HG03558 (cell line): ENCODE measurements around the gene BABAM2.

Source experiments
- ATAC-seq: cut with Tn5 transposase; IDR thresholded peaks from one replicate; pipeline ENCODE4 v1.9.1; 2021; ENCODE audit warnings: moderate number of reproducible peaks; ENCODE audit not compliant: unreplicated experiment; ENCODE audit errors: extremely low read depth

BABAM2 gene

DNA sequence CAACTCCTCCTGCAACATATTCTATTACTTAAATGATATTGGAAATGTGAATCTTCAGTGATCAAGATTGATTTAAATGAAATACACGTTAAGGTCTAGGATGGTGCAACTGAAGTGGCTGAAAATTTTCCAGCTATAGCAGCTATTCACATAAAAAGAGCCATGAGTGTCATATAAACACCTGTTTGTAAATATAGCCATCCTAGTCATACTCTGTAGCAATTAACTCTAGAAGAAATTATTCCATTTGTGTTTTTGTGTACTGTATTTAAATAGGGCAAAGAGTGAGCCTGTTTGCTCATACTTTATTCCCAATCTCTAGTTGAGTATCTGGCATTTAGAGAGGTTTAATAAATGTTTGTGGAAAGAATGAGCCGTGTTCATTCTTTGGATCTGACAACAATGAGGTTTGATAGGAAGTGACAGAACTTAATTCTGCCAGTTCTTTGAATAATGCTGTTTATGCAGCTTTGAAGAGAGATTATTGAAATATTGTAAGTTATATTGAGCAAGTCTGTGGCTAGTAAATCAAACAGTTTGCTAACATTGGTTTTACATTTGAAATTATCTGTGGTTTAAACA lies 49.7 kb downstream of the BABAM2 start:
- no peak for ATAC-seq

DNA sequence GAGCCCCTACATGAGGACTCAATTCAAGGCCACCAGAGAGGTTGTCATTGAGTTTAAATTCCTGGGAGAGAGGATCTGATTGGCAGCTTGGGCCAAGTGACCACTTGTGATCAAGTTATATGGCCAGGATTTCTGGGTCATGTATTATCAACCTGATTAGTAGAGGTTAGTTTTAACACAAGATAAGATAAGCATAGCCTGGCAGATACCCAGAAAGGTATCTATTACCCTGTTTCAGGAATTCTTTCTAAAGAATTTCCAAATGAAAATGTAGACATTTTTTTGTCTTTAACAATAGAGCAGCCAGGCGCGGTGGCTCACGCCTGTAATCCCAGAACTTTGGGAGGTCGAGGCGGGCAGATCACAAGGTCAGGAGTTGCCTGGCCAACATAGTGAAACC lies 50.5 kb downstream of the BABAM2 start:
- ATAC-seq = no peak

DNA sequence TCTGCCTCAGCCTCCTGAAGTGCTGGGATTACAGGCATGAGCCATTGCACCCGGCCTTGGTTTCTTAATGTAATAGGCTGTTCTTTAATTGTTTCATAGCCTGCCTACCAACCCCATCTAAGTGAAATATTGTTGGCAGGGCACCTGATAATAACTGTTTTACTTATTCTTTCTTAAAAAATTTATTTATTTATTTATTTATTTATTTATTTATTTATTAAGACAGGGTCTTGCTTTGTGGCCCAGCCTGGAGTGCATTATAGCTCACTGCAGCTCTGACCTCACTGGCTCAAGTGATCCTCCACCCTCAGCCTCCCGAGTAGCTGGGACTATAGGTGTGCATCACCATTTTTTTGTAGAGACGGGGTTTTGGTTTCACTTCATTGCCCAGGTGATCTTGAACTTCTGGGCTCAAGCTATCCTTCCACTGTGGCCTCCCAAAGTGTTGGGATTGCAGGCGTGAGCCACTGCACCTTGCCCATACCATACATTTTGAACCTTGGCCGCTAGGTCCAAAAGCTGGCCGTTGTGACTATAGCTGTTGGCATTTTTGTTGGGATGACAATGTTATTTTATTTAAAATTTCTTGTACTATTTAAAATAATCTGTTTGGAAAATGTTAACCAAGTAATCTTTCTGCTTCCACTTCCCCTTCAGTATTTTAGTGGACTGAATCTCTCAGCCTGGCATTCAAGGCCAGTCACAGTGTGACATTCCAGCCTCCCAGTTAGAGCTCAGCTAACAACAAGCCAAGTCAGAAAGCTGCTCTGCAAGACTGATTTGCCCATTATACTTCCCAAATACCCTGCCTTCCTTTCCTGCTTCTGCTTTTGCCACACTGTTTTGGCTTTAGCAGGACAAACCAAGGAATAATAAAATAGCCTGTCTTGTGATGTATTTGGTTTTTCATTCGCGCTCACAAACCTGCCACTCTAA lies 52.4 kb downstream of the BABAM2 start:
- ATAC-seq = no peak

DNA sequence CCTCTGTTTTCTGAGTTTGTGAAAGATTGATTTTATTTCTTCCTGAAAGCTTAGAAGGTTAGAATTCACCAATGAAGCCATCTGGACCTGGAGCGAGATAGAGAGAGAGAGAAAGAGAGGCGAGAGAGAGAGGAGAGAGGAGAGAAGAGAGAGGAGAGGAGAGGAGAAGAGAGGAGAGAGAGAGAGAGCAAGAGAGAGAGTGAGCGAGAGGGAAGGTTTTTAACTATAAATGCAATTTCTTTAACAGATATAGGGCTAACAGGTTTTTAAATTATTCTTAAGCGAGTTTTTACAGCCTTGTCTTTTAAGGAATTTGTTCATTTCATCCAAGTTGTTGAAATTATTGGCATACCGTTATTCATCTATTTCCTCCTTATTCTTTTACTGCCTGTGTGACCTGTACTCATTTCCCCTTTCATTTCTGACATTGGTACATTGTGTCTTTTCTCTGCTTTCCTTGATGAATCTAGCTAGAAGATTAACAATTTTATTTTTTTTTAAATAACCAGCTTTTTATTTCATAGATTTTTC lies 56.1 kb downstream of the BABAM2 start:
- no peak for ATAC-seq

DNA sequence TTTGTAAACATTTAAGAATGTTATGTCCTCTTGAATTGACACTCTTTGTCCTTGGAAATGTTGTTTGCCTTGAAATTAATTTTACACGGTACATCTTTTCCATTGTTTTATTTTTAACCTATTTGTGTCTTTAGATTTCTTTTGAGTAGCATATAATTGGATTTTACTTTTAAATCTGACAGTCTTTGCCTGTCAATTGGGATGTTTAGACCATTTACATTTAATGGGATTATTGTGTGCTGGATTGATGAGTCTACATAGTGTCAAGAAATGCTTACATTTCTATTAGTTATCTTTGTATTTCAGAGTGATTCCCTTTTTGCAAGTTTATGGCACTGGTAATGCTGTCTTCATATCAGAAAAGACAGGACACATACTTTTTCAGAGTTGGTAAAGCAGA lies 61.5 kb downstream of the BABAM2 start:
- no peak for ATAC-seq

DNA sequence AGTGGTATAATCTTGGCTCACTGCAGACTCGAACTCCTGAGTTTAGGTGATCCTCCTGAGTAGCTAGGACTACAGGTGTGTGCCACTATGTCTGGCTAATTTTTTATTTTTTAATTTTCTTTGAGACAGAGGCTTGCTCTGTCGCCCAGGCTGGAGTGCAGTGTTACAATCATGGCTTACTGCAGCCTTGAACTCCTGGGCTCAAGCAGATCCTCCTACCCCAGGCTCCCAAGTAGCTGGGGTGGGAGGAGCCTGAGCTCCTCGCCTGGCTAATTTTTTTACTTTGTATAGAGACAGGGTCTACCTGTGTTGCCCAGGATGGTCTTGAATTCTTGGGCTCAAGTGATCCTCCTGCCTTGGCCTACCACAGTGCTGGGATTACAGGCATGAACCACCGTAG lies 62.5 kb downstream of the BABAM2 start:
- no peak for ATAC-seq

DNA sequence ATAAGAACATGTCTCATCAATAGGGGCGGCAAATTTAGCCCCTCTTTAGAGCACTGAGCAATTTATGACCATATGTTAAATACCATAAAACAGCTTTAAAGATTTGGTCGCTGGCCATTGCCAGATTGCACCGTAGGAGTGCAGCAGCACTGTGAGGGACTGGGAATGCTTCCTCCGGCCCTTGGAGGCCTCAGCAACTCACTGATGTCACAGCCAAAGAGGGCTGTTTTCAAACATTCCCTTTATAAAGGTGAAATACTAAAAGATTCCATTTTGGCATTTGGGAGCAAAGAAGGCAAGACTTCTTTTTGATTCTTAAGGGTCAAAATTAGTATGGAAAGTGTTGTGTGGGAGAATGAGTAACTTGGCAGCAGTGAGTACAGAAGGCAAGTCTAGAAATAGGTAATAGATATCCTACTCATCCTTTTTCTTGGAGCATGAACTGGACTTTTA lies 63.7 kb downstream of the BABAM2 start:
- ATAC-seq = no peak

DNA sequence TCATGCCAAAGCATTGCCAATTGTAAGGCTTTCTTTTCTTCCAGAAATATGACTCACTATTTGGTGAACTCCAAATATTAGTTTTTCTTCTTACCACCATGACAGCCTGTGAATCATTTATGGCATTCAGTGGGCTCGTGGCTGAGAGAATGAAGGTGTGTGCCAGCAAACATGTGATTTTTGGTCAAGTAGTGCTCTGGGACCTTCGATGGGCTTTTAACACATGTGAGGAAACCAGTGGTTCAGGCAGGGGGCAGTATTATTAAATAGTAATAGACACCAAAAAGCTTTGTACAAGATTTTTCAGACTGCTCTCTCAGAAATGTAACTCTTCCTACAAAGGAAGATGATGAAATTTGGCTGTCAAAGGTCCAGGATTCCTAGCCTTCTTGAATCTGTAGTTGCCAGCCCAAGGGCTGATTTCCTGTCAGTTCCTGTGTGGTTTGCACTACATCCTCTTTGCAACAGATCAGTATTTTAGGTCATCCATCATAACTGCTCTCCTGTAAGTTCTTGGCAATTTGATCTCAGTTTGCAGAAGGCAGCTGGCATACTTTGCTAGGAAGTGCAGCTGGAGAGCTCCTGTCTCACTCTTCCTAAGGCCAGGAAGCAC lies 64.3 kb downstream of the BABAM2 start:
- no peak for ATAC-seq

DNA sequence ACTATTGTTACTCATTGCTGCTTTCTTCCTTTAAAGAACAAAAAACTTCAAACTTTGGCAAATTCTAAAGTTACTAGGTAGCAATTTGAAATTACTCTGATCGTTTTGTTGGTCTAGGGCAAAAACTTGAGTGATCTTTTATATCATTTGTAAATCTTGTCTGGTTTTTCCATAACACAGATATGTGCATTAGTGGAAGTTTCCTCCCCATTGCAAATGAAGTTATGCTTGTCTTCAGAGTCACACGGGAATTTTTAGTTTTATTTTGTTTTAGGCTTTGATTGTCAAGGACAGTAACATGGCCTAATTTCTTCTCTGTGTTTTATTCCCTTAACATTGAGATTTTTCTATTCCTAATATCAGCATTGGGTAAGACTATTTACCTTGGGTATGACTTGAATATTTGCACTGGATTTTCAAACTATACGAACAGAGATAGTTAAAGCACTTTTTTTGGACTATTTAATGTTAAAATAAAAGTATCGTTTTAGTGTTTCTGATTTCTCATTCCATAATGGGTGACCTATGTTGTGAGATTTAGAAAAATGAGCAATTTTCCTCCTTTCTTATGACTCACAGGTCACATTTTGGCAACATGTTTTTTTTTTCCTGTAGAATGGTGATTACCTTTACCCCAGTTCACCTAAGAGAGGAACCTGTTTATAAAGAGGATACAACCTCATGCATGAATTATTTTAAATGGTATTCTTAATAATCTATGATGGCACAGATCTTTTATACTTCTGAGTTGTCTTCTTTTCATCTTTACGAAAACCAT lies 65.0 kb downstream of the BABAM2 start:
- ATAC-seq = no peak

DNA sequence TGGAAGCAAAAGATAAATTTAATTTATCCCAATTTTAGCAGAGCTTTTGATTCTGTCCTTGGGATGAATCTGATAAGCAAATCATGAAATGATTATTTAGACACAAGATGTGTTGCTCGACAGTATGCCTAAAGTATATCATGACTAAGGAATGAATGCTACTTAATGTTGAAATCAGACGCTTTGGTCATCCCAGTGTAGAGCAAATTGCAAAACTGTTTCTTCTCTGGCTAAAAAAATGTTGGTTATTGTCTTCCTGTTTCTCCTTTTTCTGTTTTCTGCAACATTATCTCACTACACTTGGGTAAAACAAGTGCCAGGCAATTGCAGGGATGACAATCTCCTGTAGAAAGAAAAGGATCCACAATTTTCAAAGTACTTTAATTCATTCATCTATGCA lies 66.4 kb downstream of the BABAM2 start:
- no peak for ATAC-seq

DNA sequence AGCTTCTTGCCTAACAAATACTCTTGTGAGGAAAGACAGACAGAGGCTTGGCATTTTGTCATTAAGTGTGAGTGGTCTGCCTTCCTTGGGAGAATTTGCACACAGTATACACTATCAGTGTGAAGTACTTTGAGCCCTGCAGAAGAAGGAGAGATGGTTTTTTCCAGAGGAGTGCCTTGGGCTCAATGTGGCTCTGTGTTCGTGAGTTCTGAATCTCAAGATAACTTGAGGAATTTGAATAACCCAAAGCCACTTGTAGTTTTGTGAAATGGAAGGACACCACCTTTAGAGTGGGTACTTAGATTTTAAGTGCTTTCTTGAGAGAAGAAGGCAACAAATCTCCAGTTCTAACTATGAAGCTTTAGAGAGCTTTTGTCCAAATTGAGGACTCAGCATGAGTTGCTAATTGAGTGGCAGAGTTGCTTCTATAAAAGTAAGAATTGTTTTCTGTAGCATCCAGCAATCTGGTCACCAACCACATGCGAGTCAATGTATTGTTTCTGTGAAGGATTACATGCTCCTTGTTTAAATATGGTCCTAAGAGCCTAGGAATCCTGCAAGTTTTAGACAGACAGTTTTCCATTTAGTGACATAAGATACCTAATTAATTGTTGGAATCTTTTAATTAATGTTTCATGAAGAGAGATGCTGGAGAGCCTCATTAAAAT lies 68.3 kb downstream of the BABAM2 start:
- ATAC-seq = no peak

DNA sequence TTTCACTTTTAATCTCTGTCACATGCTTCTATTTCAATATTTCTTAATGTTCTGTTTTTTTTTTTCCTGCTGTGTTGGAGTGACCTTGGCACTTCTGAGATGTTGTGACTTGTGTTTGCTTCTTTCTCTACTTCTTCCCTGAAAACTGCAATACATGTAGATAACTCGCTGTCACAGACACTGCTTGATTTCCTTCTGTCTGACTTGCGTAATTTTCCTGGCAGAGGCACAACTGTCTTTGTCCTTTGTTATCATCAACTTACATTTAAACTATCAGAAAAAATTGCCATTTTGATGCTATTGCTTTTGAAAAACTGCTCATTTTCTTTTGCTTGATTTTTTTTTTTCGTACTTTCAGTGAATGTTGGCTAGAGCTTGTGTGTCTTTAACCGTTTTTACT lies 69.0 kb downstream of the BABAM2 start:
- ATAC-seq = no peak

DNA sequence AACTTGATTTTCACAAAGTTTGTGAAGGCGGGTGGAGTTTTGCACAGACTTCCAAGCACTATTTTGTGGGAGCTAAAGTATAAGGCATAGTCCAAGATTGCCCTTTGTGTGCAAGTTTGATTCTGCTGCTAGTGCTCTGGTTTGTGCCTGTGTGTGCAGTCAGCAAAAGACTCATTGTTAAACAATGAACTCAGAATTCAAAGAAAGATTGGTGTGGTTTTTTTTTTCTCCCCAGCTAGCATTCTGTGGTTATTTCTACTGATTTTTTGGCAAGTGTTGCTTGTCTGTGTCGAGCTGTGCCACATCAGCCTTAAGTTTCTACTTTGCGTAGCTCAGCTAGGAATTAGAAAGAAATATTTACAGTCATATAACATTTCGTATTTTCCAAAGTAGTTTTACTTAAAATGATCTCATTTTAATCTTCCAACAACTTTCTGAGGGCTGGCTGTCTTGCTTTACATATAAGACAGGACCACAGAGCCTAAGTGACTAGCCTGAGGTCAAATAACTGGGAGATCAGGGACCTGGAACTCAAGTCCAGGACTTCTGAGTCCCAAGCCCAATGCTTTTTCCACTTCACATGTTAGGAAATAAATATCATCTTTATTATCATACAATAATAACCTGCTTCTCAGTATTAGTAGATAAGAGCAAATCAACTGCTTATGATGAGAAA lies 69.8 kb downstream of the BABAM2 start:
- ATAC-seq = no peak

DNA sequence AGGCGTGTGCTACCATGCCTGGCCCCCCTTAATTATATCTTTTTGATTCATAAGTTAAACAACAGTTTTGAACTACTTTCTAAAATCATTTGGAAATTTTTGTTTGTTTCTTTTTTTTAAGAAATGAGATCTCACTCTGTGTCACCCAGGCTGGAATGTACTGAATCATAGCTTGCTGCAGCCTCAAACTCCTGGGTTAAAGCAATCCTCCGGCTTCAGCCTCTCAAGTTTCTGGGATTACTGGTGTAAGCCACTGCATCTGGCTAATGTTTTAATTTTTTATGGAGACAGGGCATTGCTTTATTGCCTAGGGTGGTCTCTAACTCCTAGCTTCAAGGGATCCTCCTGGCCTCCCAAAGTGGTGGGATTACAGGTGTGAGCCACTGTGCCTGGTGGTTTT lies 71.5 kb downstream of the BABAM2 start:
- ATAC-seq = no peak

DNA sequence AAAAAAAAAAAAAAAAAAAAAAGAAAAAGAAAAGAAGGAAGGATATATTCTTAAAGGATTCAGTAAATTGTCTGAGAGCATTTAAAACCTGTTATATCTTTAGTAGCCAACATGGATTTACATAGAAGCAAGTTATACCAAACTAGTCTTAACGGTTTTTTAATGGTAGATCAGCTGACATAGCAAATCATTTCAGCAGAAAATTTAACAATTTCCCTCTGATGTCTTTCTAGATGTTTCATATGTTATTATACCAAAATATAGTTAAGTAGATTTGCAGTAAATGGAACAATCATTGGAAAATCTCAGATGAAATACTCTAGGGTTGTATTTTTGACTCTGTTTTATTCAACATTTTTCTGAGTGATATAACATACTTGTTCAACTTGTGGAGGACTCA lies 72.9 kb downstream of the BABAM2 start:
- ATAC-seq = no peak

DNA sequence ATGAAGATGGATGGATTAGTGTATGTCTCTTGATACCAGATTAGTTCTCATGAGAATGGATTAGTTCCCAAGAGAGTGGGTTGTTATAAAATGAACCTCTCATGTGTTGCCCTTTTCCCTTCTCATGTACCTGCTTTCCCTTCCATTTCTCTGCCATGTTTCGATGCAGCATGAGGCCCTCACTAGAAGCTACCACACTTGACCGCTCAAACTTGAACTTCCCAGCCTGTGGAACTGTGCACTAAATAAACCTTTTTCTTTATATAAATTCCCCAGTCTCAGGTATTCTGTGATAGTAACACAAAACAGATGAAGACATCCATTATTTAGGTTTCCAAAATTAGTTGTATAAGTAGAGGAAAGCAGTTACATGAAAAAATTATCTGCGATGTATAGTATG lies 73.5 kb downstream of the BABAM2 start:
- ATAC-seq = no peak

DNA sequence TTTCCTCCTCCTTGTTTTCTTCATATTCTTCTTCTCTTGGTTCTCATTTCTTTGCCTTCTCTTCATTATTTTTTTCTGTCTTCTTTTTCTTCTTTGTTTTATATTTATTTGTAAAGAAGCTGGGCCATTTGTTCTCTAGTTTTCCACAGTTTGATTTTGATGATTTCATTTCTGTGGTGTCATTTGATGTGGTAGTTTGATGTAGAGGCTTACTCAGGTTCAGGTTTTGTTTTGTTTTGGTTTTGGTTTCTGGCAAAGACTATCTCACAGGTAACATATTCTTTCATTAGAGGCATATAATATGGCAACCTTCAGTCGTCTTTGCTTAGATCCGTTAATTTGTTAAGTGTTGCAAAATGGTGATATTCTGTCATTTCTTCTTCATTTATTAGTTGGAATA lies 75.3 kb downstream of the BABAM2 start:
- no peak for ATAC-seq

DNA sequence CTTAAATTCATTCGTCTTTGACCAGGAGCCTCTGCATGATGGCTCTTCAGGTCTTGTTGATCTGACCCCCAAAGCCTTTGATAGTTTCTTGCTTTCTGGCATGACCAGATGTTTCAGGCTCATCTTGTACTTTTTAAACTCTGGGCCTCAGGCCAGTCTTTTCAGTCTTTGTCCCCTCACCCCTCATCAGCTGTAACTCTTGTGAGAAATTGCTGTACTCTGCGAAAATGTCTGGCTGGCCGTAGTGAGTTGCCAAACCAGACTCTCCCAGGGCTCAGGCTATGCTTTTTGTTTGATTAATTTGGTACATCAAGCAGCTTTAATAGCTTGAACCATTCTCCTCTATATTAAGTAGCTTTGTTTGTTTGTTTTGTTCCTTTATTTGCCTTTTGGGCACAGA lies 75.9 kb downstream of the BABAM2 start:
- no peak for ATAC-seq

DNA sequence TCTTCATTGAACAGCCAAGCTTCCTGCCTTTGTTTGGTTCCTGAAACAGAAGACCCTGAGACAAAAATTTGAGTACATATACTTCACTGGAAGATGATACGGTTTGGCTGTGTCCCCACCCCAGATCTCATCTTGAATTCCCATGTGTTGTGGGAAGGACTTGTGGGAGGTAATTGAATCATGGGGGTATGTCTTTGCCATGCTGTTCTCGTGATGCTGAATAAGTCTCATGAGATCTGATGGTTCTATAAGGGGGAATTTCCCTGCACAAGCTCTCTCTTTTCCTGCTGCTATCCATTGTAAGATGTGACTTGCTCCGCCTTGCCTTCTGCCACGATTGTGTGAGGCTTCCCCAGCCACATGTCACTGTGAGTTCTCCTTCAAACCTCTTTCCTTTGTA lies 76.5 kb downstream of the BABAM2 start:
- no peak for ATAC-seq
